K562 (cell line): Measurements from ENCODE around the gene LTBP4. TPM values are rescaled to one million over a fixed set of nuclear protein-coding genes. Genes with fewer than 3 reads are reported as not detected.
A peak's percentile ranks its signal among the peaks of the same experiment; 100 is the strongest.

Experiments used
- BCLAF1 ChIP-seq, 2 experiments: fragments of 450-650 bp in 1 of 2; IDR thresholded peaks; 2 replicates each; pipeline ENCODE4 v1.6.1; 2011 to 2017; ENCODE audit warnings: low read depth in 2 of 2, antibody characterized with exemption in 1 of 2, borderline replicate concordance in 1 of 2, low read length in 1 of 2, mild to moderate bottlenecking in 1 of 2, mixed read lengths in 1 of 2; ENCODE audit not compliant: control insufficient read depth in 1 of 2
- FOSL1 ChIP-seq: fragments of 200-800 bp; sonication (Bioruptor generic); conservative IDR thresholded peaks from 2 replicates; pipeline ENCODE4 v1.6.1; 2016; ENCODE audit warnings: missing genetic modification characterization, missing compliant biosample characterization
- JUND ChIP-seq, 2 experiments: IDR thresholded peaks; 2 replicates in 1 of 2; 3 replicates in 1 of 2; pipeline ENCODE4 v1.6.1; 2011; ENCODE audit warnings: borderline replicate concordance in 2 of 2, low read depth in 2 of 2, low read length in 2 of 2, improper control_type of control experiment in 1 of 2, missing biosample characterization in 1 of 2, missing genetic modification characterization in 1 of 2, missing genetic modification reagents in 1 of 2
- NR0B1 ChIP-seq: fragments of 450-650 bp; IDR thresholded peaks from one replicate; pipeline ENCODE4 v1.6.1; 2018; ENCODE audit warnings: mild to moderate bottlenecking, moderate library complexity; ENCODE audit not compliant: partially characterized antibody
- OTX1 ChIP-seq: fragments of 450-650 bp; formaldehyde crosslinking; IDR thresholded peaks from 2 replicates; pipeline ENCODE4 v1.4.0; 2022; ENCODE audit warnings: mild to moderate bottlenecking
- POLR2A ChIP-seq: fragments of 450-650 bp; conservative IDR thresholded peaks from 2 replicates; pipeline ENCODE4 v1.6.1; 2016
- RAD51 ChIP-seq: fragments of 450-650 bp; IDR thresholded peaks from 2 replicates; pipeline ENCODE4 v1.7.1; 2016; ENCODE audit warnings: low read depth, mild to moderate bottlenecking, borderline replicate concordance
- RBFOX2 ChIP-seq: fragments of 200-400 bp; formaldehyde crosslinking; IDR thresholded peaks from 2 replicates; pipeline ENCODE4 v1.6.1; 2017; ENCODE audit warnings: low read depth, mild to moderate bottlenecking, low read length, moderate library complexity
- TRIM24 ChIP-seq, 2 experiments: fragments of 450-650 bp; IDR thresholded peaks; 2 replicates each; pipeline ENCODE4 v1.6.1; 2016
- ZBTB7A ChIP-seq: IDR thresholded peaks from 2 replicates; pipeline ENCODE4 v1.6.1; 2011; ENCODE audit warnings: low read depth, mild to moderate bottlenecking, low read length, moderate library complexity, borderline replicate concordance; ENCODE audit not compliant: control insufficient read depth
- ZFP30 ChIP-seq: fragments of 250-450 bp; sonication (Bioruptor Pico); IDR thresholded peaks from 2 replicates; pipeline ENCODE4 v1.8.0; 2022; ENCODE audit warnings: moderate library complexity, mild to moderate bottlenecking, inconsistent platforms, borderline replicate concordance
- ZFP36 ChIP-seq: fragments of 150-350 bp; IDR thresholded peaks from 2 replicates; pipeline ENCODE4 v1.6.1; 2018; ENCODE audit warnings: low read length, low read depth; ENCODE audit not compliant: partially characterized antibody
- ZNF197 ChIP-seq: fragments of 200-800 bp; sonication (Bioruptor generic); IDR thresholded peaks from 2 replicates; pipeline ENCODE4 v1.6.1; 2016; ENCODE audit warnings: low read depth, missing genetic modification characterization, missing compliant biosample characterization
- ZNF23 ChIP-seq: fragments of 250-450 bp; sonication (Bioruptor Pico); IDR thresholded peaks from 2 replicates; pipeline ENCODE4 v1.4.0; 2020; ENCODE audit warnings: mild to moderate bottlenecking
- ZNF584 ChIP-seq: fragments of 200-800 bp; sonication (Bioruptor generic); IDR thresholded peaks from 2 replicates; pipeline ENCODE4 v1.6.1; 2016; ENCODE audit warnings: low read depth, mild to moderate bottlenecking, missing genetic modification characterization, missing compliant biosample characterization
- polyA plus RNA-seq, 8 experiments: library from polyadenylated mRNA; depleted of rRNA in 4 of 8; stranded (reverse) in 5 of 8; unstranded in 3 of 8; fragments of >200 nt; fragmentation: Nextera tagmentation in 2 of 8; fragmentation: Illumina TruSeq in 1 of 8; extraction: Ambion mirVana in 2 of 8; extraction: Trizol in 1 of 8; gene quantifications; 2 replicates each; pipeline versions ENCODE4 v1.2.1 to v1.2.3, GENCODE V29; 2011 to 2014; ENCODE audit warnings: inconsistent platforms in 1 of 8, missing spikeins in 1 of 8
- total RNA-seq, 7 experiments: library from RNA; depleted of rRNA in 6 of 7; stranded (reverse); fragments of >200 nt in 6 of 7; fragmentation: Illumina TruSeq in 2 of 7; extraction: Trizol in 2 of 7; gene quantifications; 2 replicates each; pipeline versions ENCODE4 v1.2.1 to v1.2.3, GENCODE V29; 2011 to 2021; ENCODE audit warnings: low replicate concordance in 1 of 7
- TF ChIP-seq, protein P1 (sequence below), 2 experiments: IDR thresholded peaks in 1 of 2; conservative IDR thresholded peaks in 1 of 2; 2 replicates each; pipeline ENCODE4 v1.6.1; 2016; ENCODE audit warnings: low read depth in 2 of 2, mild to moderate bottlenecking in 1 of 2, missing compliant biosample characterization in 1 of 2, missing genetic modification characterization in 1 of 2, moderate library complexity in 1 of 2
- TF ChIP-seq, protein P2 (sequence below): sonication (generic); formaldehyde crosslinking; IDR thresholded peaks from 2 replicates; pipeline ENCODE4 v1.8.0; 2023; ENCODE audit warnings: mild to moderate bottlenecking, missing genetic modification reagents

The LTBP4 gene
- total and polyA plus RNA-seq, 9 of the 15 experiments (the other 6 are each of a cell fraction or from before 2014, with no cell fraction given): 0.35 to 160 (median 31.6) TPM

GRCh38 chr19:40596608-40597328, 4.4 kb upstream of the LTBP4 start (continued):
- TF ChIP-seq ZNF23 (no peak), ZFP30 (CRISPR knock-in tag) (no peak), OTX1 (CRISPR knock-in tag) (no peak), ZNF197 (no peak), POLR2A (no peak), FOSL1 (tag) (peak; percentile 87), RAD51 (no peak), NR0B1 (no peak), ZNF584 (no peak), BCLAF1 (IDR thresholded peaks at IDR 0.05; ENCODE audit: borderline replicate concordance in 1 of 2, control insufficient read depth in 1 of 2, low read depth in 2 of 2, low read length in 1 of 2) (no peak), ZBTB7A (peak; percentile 45; the same call in 1 of the 2 replicates), TRIM24 (IDR thresholded peaks at IDR 0.05) (no peak), JUND (IDR thresholded peaks at IDR 0.05; ENCODE audit: borderline replicate concordance, low read depth, low read length) (0 out of 2 replicates have a peak, but pooled peaks have one; percentile 32), JUND (tag; IDR thresholded peaks at IDR 0.05; ENCODE audit: borderline replicate concordance, low read depth, low read length) (no peak), RBFOX2 (peak; percentile 62), ZFP36 (no peak)
- TF ChIP-seq, protein P1, sequence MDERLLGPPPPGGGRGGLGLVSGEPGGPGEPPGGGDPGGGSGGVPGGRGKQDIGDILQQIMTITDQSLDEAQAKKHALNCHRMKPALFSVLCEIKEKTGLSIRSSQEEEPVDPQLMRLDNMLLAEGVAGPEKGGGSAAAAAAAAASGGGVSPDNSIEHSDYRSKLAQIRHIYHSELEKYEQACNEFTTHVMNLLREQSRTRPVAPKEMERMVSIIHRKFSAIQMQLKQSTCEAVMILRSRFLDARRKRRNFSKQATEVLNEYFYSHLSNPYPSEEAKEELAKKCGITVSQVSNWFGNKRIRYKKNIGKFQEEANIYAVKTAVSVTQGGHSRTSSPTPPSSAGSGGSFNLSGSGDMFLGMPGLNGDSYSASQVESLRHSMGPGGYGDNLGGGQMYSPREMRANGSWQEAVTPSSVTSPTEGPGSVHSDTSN (CRISPR knock-in tag; IDR thresholded peaks at IDR 0.05; ENCODE audit: low read depth): peak; percentile 31; the same call in 1 of the 2 replicates
- TF ChIP-seq, protein P1 (tag; conservative IDR thresholded peaks at IDR 0.05; ENCODE audit: low read depth): no peak
- TF ChIP-seq, protein P2, sequence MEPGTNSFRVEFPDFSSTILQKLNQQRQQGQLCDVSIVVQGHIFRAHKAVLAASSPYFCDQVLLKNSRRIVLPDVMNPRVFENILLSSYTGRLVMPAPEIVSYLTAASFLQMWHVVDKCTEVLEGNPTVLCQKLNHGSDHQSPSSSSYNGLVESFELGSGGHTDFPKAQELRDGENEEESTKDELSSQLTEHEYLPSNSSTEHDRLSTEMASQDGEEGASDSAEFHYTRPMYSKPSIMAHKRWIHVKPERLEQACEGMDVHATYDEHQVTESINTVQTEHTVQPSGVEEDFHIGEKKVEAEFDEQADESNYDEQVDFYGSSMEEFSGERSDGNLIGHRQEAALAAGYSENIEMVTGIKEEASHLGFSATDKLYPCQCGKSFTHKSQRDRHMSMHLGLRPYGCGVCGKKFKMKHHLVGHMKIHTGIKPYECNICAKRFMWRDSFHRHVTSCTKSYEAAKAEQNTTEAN (CRISPR knock-in tag): no peak
